ENCODE results near the gene MIPOL1. TPM values are rescaled to one million over a fixed set of nuclear protein-coding genes. Genes with fewer than 3 reads are reported as not detected.

Gene MIPOL1
- total RNA-seq, 3 donors from 2014 or later (not counting 1 experiment from before 2014, with no cell fraction given) = not detected

DNA sequence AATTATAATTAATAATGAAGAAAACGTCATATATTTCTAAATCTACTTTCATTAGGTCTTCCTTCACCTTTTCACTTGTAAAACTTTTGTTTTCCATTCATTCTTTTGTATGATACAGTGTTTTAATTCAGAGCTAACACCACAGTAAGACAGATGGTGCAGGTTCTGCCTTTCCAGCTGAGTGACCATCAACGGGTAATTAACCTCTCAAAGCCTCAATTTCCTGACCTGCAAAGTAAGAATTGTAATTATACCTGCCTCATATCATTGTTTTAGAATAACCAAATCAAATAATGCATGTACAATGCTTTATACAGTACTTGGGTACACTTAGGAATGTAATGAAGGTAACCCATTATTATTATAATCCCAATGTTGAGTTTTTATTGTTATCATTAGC is 239.8 kb downstream of the MIPOL1 start:
- no peak overlapping the region for H3K27ac Mint-ChIP-seq
- intact Hi-C loops (cut with micrococcal nuclease) = no loop called here
- H3K4me3 ChIP-seq (ENCODE audit: low read length) = no peak overlapping the region
- H3K27ac ChIP-seq (ENCODE audit: low read length) = no peak overlapping the region
- H3K4me1 ChIP-seq (ENCODE audit: control insufficient read depth, insufficient read depth, low read length) = no peaks in the 10 kb centered on the region
- H3K9me3 ChIP-seq (ENCODE audit: control insufficient read depth, insufficient read depth, low read length) = no peaks in the 10 kb centered on the region
- H3K36me3 ChIP-seq (ENCODE audit: control insufficient read depth, insufficient read depth, low read length) = no peaks in the 10 kb centered on the region
- no peaks in the 10 kb centered on the region for H3K4me1 Mint-ChIP-seq
- TF ChIP-seq, protein P1, sequence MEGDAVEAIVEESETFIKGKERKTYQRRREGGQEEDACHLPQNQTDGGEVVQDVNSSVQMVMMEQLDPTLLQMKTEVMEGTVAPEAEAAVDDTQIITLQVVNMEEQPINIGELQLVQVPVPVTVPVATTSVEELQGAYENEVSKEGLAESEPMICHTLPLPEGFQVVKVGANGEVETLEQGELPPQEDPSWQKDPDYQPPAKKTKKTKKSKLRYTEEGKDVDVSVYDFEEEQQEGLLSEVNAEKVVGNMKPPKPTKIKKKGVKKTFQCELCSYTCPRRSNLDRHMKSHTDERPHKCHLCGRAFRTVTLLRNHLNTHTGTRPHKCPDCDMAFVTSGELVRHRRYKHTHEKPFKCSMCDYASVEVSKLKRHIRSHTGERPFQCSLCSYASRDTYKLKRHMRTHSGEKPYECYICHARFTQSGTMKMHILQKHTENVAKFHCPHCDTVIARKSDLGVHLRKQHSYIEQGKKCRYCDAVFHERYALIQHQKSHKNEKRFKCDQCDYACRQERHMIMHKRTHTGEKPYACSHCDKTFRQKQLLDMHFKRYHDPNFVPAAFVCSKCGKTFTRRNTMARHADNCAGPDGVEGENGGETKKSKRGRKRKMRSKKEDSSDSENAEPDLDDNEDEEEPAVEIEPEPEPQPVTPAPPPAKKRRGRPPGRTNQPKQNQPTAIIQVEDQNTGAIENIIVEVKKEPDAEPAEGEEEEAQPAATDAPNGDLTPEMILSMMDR (IDR thresholded peaks at IDR 0.05) = no peak
- no peaks in the 10 kb centered on the region for H3K27me3 Mint-ChIP-seq (ENCODE audit: low read depth in 2 of 2)
- ATAC-seq (no peak), DNase-seq (no peak)
- WGBS (ENCODE audit: insufficient coverage) = 57% methylated on average over 1 of the region's 2 CpGs
- no peaks in the 10 kb centered on the region for H3K27me3 ChIP-seq (ENCODE audit: control insufficient read depth, insufficient read depth, low read length)
- peaks cover 14 to 19% of the 10 kb centered on the region in 2 donors for H3K9me3 Mint-ChIP-seq
- H3K4me3 Mint-ChIP-seq = no peak overlapping the region
- H3K36me3 Mint-ChIP-seq = peaks cover 14% of the 10 kb centered on the region

DNA sequence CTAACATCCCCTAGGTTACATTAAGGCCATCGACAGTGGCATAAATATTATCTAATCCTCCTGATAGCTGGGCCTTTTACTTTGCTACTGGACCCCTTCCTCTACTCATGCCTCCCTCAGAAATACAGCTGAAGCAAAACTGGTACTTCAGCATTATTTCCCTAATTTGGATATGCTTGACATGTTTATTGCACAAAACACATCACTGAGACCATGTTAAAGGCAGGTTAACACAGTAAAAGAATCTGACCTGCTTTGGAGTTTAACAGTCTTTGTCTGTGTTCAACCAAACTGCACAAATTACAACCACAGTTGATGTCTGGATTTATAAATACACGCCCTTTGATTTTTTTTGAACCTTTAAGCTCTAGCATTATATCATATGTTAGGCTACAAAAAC is 240.7 kb downstream of the MIPOL1 start:
- no peak overlapping the region for H3K27ac Mint-ChIP-seq
- H3K27ac ChIP-seq (ENCODE audit: low read length) = no peak overlapping the region
- DNase-seq = no peak
- no peak overlapping the region for H3K4me3 ChIP-seq (ENCODE audit: low read length)
- H3K27me3 Mint-ChIP-seq (ENCODE audit: low read depth in 2 of 2) = no peaks in the 10 kb centered on the region
- peaks cover 21% of the 10 kb centered on the region for H3K36me3 Mint-ChIP-seq
- no peaks in the 10 kb centered on the region for H3K36me3 ChIP-seq (ENCODE audit: control insufficient read depth, insufficient read depth, low read length)
- H3K4me1 Mint-ChIP-seq = no peaks in the 10 kb centered on the region
- WGBS (ENCODE audit: insufficient coverage) = 82% methylated on average over 1 of the region's 2 CpGs
- H3K4me3 Mint-ChIP-seq = no peak overlapping the region
- TF ChIP-seq, protein P1 (IDR thresholded peaks at IDR 0.05) = no peak
- ATAC-seq = no peak
- intact Hi-C loops (cut with micrococcal nuclease) = no loop called here
- H3K27me3 ChIP-seq (ENCODE audit: control insufficient read depth, insufficient read depth, low read length) = no peaks in the 10 kb centered on the region
- H3K9me3 Mint-ChIP-seq = peaks cover 14 to 23% of the 10 kb centered on the region in 2 donors
- H3K9me3 ChIP-seq (ENCODE audit: control insufficient read depth, insufficient read depth, low read length) = no peaks in the 10 kb centered on the region
- H3K4me1 ChIP-seq (ENCODE audit: control insufficient read depth, insufficient read depth, low read length) = no peaks in the 10 kb centered on the region

GRCh38 chr14:37443461-37443860 is 245.7 kb downstream of the MIPOL1 start:
- Mint-ChIP-seq H3K4me1 (no peaks in the 10 kb centered on the region), H3K27me3 (ENCODE audit: low read depth in 2 of 2) (no peaks in the 10 kb centered on the region), H3K4me3 (no peak overlapping the region), H3K36me3 (peaks cover 9% of the 10 kb centered on the region), H3K9me3 (peaks cover 8 to 15% of the 10 kb centered on the region in 2 donors), H3K27ac (no peak overlapping the region)
- DNase-seq (no peak), ATAC-seq (no peak)
- TF ChIP-seq, protein P1 (IDR thresholded peaks at IDR 0.05) = no peak
- H3K9me3 ChIP-seq (ENCODE audit: control insufficient read depth, insufficient read depth, low read length) = no peaks in the 10 kb centered on the region
- H3K4me1 ChIP-seq (ENCODE audit: control insufficient read depth, insufficient read depth, low read length) = no peaks in the 10 kb centered on the region
- no peak overlapping the region for H3K4me3 ChIP-seq (ENCODE audit: low read length)
- H3K27ac ChIP-seq (ENCODE audit: low read length) = no peak overlapping the region
- no CpG with 5 or more reads among the region's 1 CpG for whole genome bisulfite sequencing (ENCODE audit: insufficient coverage)
- no peaks in the 10 kb centered on the region for H3K27me3 ChIP-seq (ENCODE audit: control insufficient read depth, insufficient read depth, low read length)
- H3K36me3 ChIP-seq (ENCODE audit: control insufficient read depth, insufficient read depth, low read length) = no peaks in the 10 kb centered on the region
- intact Hi-C loops (cut with micrococcal nuclease) = no loop called here

DNA sequence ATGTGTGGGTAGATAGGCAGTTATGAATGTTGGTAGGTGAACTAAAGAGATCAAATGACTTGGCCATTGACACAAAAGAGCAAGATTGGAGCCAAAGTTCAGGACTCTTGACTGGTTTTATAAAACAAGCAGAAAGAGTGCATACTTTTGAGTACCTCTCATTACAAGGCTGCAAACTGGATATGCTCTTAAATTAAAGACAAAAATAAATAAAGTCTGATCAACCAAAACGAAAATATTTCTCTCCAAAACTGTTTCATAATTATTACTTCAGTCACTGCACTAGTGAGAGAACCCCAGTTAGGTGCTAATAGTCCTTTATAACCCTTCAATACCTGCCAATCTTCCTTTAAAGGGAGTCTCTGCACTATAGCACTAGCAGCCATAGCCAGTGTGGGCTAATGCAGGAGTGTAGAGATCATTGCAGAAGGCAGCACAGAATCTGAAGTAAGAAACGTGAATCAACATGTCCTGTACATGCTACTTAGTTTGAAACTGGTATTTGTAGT is 250.2 kb downstream of the MIPOL1 start:
- Histone ChIP-seq H3K27ac (ENCODE audit: low read length) (no peak overlapping the region), H3K4me3 (ENCODE audit: low read length) (no peak overlapping the region), H3K27me3 (ENCODE audit: control insufficient read depth, insufficient read depth, low read length) (no peaks in the 10 kb centered on the region), H3K4me1 (ENCODE audit: control insufficient read depth, insufficient read depth, low read length) (no peaks in the 10 kb centered on the region), H3K9me3 (ENCODE audit: control insufficient read depth, insufficient read depth, low read length) (no peaks in the 10 kb centered on the region), H3K36me3 (ENCODE audit: control insufficient read depth, insufficient read depth, low read length) (no peaks in the 10 kb centered on the region)
- intact Hi-C loops (cut with micrococcal nuclease) = no loop called here
- TF ChIP-seq, protein P1 (IDR thresholded peaks at IDR 0.05) = no peak
- H3K4me1 Mint-ChIP-seq = no peaks in the 10 kb centered on the region
- no peak overlapping the region for H3K4me3 Mint-ChIP-seq
- ATAC-seq (no peak), DNase-seq (no peak)
- WGBS (ENCODE audit: insufficient coverage) = 58% methylated on average over 2 of the region's 2 CpGs
- no peak overlapping the region for H3K27ac Mint-ChIP-seq
- H3K27me3 Mint-ChIP-seq (ENCODE audit: low read depth in 2 of 2) = no peaks in the 10 kb centered on the region
- peaks cover 5 to 14% of the 10 kb centered on the region in 2 donors for H3K9me3 Mint-ChIP-seq
- peaks cover 8% of the 10 kb centered on the region for H3K36me3 Mint-ChIP-seq
